Glomerular visceral epithelial cell (primary cell): ENCODE data around the gene AP3B1.
"Not testable (repeated sequence)": the region's sequence is repeated elsewhere in the genome, so short reads cannot be mapped to it uniquely, and the experiment has no call there.

ENCODE experiments used
- DNase-seq: peaks from one replicate; pipeline ENCODE4 v3.0.0-alpha.2; 2016; ENCODE audit errors: extremely low spot score

Gene AP3B1

DNA sequence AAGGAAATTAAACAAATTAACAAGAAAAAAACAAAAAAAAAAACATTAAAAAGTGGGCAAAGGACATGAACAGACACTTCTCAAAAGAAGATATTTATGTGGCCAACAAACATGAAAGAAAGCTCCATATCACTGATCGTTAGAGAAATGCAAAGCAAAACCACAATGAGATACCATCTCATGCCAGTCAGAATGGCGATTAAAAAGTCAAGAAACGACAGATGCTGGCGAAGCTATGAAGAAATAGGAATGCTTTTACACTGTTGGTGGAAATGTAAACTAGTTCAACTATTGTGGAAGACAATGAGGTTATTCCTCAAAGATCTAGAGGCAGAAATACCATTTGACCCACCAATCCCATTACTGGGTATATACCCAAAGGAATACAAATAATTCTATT is 223.8 kb downstream of the AP3B1 start:
- not testable (repeated sequence) for DNase-seq

DNA sequence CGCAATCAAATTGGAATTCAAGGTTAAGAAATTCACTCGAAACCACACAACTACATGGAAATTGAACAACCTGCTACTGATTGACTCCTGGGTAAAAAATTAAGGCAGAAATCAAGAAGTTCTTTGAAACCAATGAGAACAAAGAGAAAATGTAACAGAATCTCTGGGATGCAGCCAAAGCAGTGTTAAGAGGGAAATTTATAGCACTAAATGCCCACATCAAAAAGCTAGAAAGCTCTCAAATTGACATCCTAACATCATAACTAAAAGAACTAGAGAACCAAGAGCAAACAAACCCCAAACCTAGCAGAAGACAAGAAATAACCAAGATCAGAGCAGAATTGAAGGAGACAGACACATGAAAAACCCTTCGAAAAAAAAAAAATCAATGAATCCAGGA is 226.9 kb downstream of the AP3B1 start:
- not testable (repeated sequence) for DNase-seq

GRCh38 chr5:78066722-78067121 is 227.8 kb downstream of the AP3B1 start:
- not testable (repeated sequence) for DNase-seq

- DNase-seq, result no peak
Observed at GRCh38 chr5:78065663-78066062, 228.8 kb downstream of the AP3B1 start.

- no peak for DNase-seq
Observed at GRCh38 chr5:78064941-78065472, 229.5 kb downstream of the AP3B1 start.

DNA sequence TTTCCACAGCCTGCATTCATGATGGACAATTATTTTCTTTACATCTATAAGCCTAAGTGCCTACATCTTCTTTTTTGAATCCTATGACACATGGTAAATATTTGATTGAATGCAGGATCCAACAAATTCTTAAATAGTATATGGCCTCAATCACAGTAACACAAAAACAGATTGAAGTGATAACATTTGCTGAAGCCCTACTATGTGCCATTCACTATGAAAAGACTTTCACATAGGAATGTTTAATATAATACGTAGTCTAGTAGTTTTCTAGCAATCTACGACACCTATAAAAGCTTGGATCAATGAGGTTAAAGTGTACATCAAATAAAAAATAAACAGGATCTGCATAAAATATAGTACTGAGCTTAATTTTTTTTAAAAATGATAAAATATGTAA is 231.0 kb downstream of the AP3B1 start:
- DNase-seq, result no peak

GRCh38 chr5:78062645-78063044 is 231.9 kb downstream of the AP3B1 start:
- no peak for DNase-seq

DNA sequence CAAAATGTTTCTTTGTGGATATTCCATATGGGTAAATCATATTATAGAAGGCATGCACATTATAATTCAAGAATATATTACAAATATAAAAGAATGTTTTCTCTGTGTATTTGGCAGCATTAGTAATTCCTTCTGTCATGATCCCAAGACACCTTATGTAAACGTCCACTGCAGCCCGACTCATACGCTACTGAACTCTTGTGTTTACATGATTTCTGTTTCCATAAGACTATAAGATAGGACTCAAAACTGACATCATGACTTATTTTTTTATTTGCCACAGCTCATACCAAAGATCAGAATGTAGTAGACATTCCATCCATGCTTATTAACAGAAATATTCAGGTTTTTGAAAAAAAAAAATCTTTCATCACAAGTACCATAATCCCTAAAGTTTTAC is 234.1 kb downstream of the AP3B1 start:
- no peak for DNase-seq

DNA sequence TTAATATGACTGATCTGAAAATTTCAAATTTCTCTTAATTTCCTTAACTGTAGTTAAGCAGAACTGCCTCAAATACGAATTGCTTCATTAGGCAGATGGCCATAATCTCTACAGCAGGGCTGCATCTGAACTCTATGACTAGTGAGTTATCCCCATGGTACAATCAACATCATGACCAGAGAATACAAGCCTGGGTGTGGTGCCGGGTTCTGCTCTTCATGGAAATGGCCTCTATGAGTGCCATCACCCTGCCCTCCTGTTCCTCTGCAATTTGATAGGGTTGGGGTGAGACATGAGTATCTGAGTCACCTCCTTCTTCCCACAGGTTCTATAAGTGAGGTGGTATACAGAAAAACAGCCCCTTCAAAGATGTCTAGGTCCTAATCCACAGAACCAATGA is 235.9 kb downstream of the AP3B1 start:
- no peak for DNase-seq

- DNase-seq, result no peak
Observed at GRCh38 chr5:78056901-78057514, 237.5 kb downstream of the AP3B1 start.

- DNase-seq, result no peak
Observed at GRCh38 chr5:78056053-78056452, 238.4 kb downstream of the AP3B1 start.

DNA sequence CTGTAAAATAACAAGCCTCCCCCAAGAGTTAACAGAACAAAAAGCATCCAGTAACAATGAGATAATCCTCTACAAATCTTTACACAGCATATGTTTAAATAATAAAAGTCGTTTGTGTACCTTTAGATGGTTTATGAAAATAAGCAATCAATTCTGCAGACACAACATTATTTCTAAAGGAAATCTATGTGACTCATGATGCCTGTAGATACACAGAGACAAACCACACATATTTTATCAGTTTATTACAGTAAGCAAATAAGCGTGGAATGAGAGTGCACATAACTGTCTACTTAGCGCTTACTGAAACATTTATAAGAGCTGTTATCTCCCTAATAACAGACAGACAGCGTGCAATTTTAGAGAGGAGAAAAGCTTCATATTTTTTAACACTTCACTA is 243.6 kb downstream of the AP3B1 start:
- no peak for DNase-seq

DNA sequence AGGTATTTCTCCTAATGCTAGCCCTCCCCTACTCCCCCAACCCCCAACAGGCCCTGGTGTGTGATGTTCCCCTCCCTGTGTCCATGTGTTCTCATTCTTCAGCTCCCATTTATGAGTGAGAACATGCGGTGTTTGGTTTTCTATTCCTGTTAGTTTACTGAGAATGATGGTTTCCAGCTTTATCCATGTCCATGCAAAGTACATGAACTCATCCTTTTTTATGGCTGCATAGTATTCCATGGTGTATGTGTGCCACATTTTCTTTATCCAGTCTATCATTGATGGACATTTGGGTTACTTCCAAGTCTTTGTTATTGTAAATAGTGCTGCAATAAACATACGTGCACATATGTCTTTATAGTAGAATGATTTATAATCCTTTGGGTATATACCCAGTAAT is 247.7 kb downstream of the AP3B1 start:
- not testable (repeated sequence) for DNase-seq

DNA sequence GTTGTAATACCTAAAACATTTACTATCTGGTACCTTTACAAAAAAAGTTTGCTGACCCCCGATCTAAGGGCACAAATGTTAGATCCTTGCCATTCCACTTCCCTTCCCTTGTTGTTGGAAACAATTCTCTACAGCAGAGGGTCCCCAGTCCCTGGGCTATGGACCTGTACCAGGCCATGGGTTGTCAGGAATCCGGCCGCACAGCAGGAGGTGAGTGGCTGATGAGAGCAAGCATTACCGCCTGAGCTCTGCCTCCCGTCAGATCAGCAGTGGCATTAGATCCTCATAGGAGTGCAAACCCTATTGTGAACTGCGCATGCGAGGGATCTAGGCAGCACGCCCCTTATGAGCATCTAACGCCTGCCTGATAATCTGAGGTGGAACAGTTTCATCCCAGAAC is 248.5 kb downstream of the AP3B1 start:
- no peak for DNase-seq

DNA sequence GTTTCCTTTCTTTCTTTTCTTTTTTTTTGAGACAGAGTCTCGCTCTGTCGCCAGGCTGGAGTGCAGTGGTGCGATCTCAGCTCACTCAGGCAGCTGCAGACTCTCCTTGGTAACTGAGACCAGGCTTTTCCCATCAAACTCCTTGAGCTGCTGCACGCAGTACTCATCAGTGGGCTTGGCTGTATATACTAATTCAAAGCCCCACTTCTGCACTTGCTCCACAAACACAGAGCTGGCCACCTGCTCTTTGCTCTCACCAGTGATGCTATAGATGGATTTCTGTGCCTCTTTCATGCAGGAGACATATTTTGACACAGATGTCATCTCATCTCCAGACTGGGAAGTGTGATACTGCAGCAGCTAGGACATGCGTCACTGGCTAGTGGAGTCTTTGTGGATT is 252.7 kb downstream of the AP3B1 start:
- DNase-seq, result no peak

GRCh38 chr5:78025540-78025939 is 269.0 kb downstream of the AP3B1 start:
- no peak for DNase-seq

DNA sequence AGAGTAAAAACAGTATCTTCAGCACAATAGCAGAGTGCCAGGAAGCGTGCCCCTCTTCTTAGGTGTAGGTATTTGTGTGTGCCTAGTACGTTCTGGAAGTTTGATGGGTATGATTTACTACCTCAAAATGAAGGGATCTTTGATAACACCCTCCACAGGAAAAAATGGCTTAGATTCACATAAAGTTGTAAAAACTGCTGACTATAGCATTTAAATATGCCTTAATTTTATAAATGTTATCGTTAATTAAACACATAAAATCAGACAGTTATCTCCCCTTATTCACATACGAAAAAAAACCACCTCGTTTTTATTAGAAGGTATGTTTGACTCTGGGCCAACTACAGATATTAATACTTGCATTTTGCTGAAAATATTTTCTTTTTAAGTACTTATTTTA is 274.8 kb downstream of the AP3B1 start:
- no peak for DNase-seq

DNA sequence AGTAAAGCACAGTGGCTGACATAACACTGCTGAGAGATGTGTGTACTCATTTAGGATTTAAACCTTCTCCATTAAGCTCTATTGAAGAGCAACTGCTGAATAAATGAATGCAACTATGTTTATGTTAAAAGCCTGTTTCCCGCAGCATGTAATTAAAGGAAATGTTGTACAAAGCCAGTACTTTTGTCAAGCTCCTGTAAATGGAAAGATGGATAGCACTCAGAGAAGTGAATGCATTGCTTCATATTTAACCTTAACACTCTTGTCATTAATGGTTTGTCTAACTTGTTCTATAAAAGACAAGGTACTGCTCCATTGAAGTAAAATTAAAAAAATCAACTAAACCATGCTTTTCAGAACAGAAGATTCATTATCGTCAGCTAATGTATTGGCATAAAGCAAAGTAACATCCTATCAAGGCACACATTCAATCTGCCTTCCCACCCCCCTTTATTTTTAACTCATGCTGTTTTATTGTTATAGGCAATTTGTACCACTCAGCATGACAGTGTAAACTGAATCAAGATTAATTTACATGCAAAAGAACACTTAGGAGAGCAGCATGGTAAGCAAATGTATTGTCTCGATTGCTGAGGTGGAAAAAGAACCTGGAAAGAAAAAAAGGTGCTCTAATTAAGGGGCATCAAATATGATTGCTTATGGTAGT is 277.5 kb downstream of the AP3B1 start:
- DNase-seq, result no peak

DNA sequence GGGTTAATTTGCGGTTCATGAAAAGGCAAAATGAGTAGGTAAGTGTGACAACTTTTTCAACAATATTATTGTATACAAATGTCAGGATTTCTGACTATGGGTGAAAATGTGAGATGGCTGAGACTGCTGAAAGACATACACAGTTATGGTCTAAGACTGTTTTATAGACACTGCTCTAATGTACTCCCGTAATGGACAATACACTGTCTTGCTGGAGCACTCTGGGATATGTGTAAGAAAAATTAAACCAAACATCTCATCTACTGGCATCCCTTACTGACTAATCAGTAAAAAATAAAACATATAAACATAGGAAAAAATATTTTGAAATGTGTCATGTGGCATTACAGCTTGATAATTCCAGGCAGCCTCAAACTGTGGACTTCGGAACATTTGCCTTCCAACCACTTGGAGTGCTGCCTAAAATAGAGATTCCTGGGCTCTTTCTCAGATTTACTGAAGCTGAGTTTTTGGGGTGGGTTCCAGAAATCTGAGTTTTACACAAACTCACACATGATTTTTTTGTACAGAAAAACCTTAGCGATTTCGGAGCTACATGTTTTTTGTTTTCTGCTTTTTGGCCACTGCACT is 284.5 kb downstream of the AP3B1 start:
- no peak for DNase-seq

DNA sequence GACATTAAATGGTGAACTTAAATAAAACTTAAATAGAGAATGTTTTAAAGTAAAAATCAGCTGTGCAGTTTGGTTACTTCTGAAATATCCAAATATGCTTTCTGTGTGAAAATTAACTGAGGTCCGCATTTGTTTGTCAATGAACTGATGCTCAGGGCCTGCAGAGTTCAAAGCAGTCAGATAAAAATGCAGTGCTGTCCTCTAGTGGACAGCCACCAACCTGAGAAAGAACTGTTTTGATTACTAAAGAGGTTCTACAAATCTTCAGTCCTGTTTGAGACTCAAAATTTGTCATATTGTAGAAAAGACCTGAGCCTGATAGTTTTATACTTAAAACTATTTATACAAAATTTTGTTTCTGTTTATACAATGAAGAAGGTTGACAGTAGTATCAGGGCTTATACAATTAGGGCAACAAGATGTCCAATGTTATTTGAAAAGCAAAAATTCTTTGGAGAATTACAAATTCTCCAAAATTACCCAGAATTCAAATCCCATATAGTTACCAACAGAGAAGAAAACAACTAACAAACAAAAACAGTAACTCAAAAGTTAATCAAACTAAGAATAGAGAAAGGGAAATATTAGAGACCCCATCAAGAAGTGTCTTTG is 286.0 kb downstream of the AP3B1 start:
- DNase-seq, result peak; percentile 49

DNA sequence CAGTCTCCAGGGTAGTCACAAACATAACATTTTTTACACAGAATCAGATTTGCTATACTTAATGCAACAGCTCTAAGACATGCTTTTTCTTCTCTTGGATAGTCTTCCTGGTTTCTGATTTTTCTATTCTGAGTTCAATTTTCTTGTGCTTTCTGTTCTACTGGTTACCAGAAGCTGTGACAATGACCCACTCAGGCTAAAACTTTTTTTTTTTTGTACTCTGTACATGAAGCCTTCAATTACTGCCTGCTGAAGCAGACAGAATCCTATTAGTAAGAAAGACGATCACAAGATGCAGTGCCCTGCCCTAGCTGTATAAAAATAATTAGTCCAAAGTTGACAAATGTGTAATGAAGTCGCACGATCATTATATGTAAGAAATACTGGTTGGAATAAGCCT is 287.3 kb downstream of the AP3B1 start:
- DNase-seq, result no peak

DNA sequence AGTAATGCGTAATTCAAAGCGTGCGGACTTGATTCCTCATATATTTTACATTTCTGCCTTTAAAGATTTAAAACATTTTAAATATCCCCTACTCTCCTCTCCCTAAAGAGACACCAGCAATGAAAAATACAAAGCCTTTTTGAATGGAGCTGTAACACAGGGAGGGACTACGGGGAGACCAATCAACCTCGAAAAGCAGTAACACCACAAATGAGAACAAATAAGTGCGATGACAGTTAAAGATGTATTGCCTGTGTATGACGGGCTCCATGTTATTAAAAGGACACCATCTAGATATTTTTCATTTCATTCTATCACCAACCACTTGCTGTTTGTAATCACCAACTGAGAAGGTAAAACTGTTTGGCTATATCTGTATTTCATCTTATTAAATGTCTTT is 288.0 kb downstream of the AP3B1 start:
- DNase-seq, result no peak
